Natural killer cell treated with Interleukin-12 subunit alpha and Interleukin-12 subunit beta and Interleukin-15 and Interleukin-18, amount 100 ng/mL, for 72 hours (primary cell): Measurements from ENCODE around the gene TTC9C. TPM values are rescaled to one million over a fixed set of nuclear protein-coding genes. Genes with fewer than 3 reads are reported as not detected.

Source experiments
- ATAC-seq, 2 donors: fragments of 150-1000 bp; cut with Tn5 transposase in 1 of 2; sonication (Bioruptor Pico), chemical (Tn5 transposase) in 1 of 2; 2 replicates each; pipeline ENCODE4 v1.10.0; 2021
- DNase-seq: peaks from one replicate; pipeline ENCODE4 v3.0.0; 2022; ENCODE audit warnings: low spot score
- H3K27ac Mint-ChIP-seq, 2 donors: 1 replicate in 1 of 2; 2 replicates in 1 of 2; pipeline ENCODE4 v1.8.0; 2022; ENCODE audit warnings: mixed read lengths in 2 of 2, mild to moderate bottlenecking in 1 of 2, moderate library complexity in 1 of 2
- H3K27me3 Mint-ChIP-seq, 2 donors: 1 replicate in 1 of 2; 2 replicates in 1 of 2; pipeline ENCODE4 v1.8.0; 2022; ENCODE audit warnings: mixed read lengths in 2 of 2
- H3K36me3 Mint-ChIP-seq: one replicate; pipeline ENCODE4 v1.8.0; 2022; ENCODE audit warnings: mixed read lengths
- H3K4me1 Mint-ChIP-seq, 2 donors: 1 replicate in 1 of 2; 2 replicates in 1 of 2; pipeline ENCODE4 v1.8.0; 2022; ENCODE audit warnings: low read depth in 2 of 2, mixed read lengths in 2 of 2, mild to moderate bottlenecking in 1 of 2
- H3K4me3 Mint-ChIP-seq: one replicate; pipeline ENCODE4 v1.8.0; 2022; ENCODE audit warnings: mixed read lengths
- H3K9me3 Mint-ChIP-seq: 2 replicates; pipeline ENCODE4 v1.8.0; 2022; ENCODE audit warnings: mixed read lengths
- total RNA-seq, 2 donors: library from RNA; stranded (reverse); gene quantifications; one replicate each; pipeline ENCODE4 v1.2.3, GENCODE V29; 2022

Gene TTC9C
- total RNA-seq, 2 donors from 2014 or later, result 36.8 to 39.4 TPM

- Mint-ChIP-seq H3K9me3 (no peaks in the 10 kb centered on the region), H3K4me1 (peaks cover 42 to 50% of the 10 kb centered on the region in 2 donors), H3K27ac (peak overlapping the region; percentile 77 to 90), H3K27me3 (no peaks in the 10 kb centered on the region), H3K36me3 (peaks cover 7% of the 10 kb centered on the region), H3K4me3 (peak overlapping the region; percentile 91)
- ATAC-seq (no peak), DNase-seq (no peak)
Observed at GRCh38 chr11:62705413-62705812, 22.9 kb upstream of the TTC9C start.

GRCh38 chr11:62705880-62706849 is 22.1 kb upstream of the TTC9C start:
- H3K27ac Mint-ChIP-seq, result peak overlapping the region; percentile 77 to 90
- ATAC-seq (peak; percentile 88 to 93), DNase-seq (peak; percentile 94)
- no peaks in the 10 kb centered on the region for H3K27me3 Mint-ChIP-seq
- peaks cover 7% of the 10 kb centered on the region for H3K36me3 Mint-ChIP-seq
- H3K4me3 Mint-ChIP-seq, result peak overlapping the region; percentile 91
- peaks cover 42 to 51% of the 10 kb centered on the region in 2 donors for H3K4me1 Mint-ChIP-seq
- no peaks in the 10 kb centered on the region for H3K9me3 Mint-ChIP-seq

DNA sequence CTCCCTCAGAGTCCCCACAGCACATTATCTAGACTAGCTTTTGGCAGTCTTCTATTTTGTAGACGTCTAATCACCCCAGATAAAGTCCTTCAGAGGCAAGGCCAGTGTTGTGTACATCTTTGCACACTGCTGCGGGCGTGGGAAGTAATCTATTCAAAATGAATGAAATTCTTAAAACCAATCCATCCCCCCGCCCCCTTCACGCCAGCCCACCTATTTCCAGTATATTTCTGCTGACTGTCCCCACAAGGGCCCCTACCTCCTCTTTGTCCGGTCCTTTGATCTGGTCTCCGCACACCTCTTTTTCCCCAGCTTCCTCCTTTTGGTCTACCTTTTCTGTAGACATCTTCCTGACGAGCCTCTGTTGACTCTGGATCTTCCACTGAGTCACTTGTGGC is 21.4 kb upstream of the TTC9C start:
- peak overlapping the region; percentile 77 to 90 for H3K27ac Mint-ChIP-seq
- H3K27me3 Mint-ChIP-seq, result no peaks in the 10 kb centered on the region
- ATAC-seq, result no peak
- H3K9me3 Mint-ChIP-seq, result no peaks in the 10 kb centered on the region
- H3K4me3 Mint-ChIP-seq, result peak overlapping the region; percentile 91
- peaks cover 7% of the 10 kb centered on the region for H3K36me3 Mint-ChIP-seq
- H3K4me1 Mint-ChIP-seq, result peaks cover 42 to 51% of the 10 kb centered on the region in 2 donors
- no peak for DNase-seq

DNA sequence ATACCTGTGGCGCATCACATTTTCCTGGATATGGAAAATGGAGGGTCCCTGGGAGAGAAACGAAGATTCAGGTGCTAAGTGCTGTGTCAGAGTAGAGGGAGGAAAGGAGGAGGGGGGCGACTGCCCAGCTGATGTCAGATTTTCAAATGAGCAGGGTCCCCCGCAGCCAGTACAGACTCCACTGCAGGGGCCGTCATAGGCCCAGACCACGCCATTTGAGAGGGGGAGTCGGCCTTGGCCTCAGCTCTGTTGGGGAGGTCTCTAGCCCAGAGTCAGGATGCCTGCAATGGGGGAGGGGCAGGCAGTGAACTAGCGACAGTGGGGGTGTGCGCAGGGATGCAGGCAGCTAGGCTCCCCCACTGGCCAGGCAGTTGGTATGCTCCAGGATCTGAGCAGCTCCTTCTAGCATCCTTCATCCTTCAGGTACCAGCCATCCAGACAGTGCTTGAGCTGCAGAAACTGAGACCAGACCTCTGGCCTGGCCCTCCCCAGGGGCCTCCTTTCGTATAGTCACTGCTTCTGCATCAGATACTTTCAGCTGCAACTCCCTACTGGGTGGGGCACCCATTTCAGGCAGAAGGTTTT is 20.9 kb upstream of the TTC9C start, which contains the start of the genes BSCL2 and GNG3:
TSS of gene BSCL2 (minus strand) at position 148 of the 585 bp plus-strand sequence. CDS start 229 bp downstream, outside the sequence.
TSS of gene GNG3 (plus strand) at position 400 of the 585 bp plus-strand sequence. CDS start 620 bp downstream, outside the sequence.
- Mint-ChIP-seq H3K9me3 (no peaks in the 10 kb centered on the region), H3K36me3 (peaks cover 5% of the 10 kb centered on the region), H3K4me3 (peak within 1 kb of the TSS; percentile 93), H3K4me1 (peaks cover 44 to 49% of the 10 kb centered on the region in 2 donors), H3K27ac (peak within 1 kb of the TSS; percentile 91 to 99), H3K27me3 (no peaks in the 10 kb centered on the region)
- DNase-seq, result no peak
- ATAC-seq, result no peak

GRCh38 chr11:62708392-62708791 is 19.9 kb upstream of the TTC9C start:
- Mint-ChIP-seq H3K27me3 (no peaks in the 10 kb centered on the region), H3K36me3 (peaks cover 10% of the 10 kb centered on the region), H3K4me3 (peak overlapping the region; percentile 93), H3K27ac (peak overlapping the region; percentile 91 to 99), H3K4me1 (peaks cover 49 to 55% of the 10 kb centered on the region in 2 donors), H3K9me3 (no peaks in the 10 kb centered on the region)
- DNase-seq (no peak), ATAC-seq (no peak)

- Mint-ChIP-seq H3K27me3 (no peaks in the 10 kb centered on the region), H3K27ac (peak overlapping the region; percentile 91 to 99), H3K4me1 (peaks cover 51 to 58% of the 10 kb centered on the region in 2 donors), H3K9me3 (no peaks in the 10 kb centered on the region), H3K36me3 (peaks cover 10% of the 10 kb centered on the region), H3K4me3 (peak overlapping the region; percentile 93)
- no peak for ATAC-seq
- no peak for DNase-seq
Observed at GRCh38 chr11:62708793-62709192, 19.5 kb upstream of the TTC9C start.

DNA sequence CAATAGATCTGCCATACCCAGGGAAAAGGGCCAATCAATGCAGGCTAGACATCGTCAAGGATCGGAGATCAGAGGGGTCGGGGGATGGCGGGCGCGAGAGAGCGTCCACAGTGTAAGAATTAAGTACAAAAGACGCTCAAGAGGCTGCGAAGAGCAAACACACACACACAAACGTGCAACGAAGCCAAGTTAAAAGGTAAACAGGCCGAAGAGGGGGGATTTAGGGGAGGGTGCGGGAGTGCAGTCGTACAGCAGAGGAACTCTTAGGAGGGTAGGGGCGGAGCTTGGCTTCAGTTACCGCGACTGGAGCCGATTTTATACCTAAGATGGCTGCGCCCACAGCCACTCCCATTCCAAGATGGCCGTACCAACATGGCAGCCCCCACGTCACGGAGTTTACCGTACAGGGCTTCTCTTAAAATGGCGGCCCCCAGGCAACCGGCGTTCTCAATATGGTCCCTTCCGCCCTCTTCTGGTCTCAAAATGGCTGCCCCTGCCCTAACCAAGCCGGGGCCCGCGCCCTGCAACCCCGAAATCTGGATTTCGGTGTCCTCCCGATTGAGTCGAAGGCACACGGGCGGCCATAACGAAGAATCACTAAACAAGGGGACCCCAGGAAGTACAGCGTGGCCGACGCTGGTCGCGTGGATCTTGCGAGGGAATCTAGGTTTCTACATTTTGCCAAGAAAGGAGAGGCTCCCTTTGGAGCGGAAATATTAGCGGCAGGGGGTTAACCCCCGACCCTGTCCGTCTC is 18.9 kb upstream of the TTC9C start:
- peak; percentile 97 for DNase-seq
- peak overlapping the region; percentile 91 to 99 for H3K27ac Mint-ChIP-seq
- H3K9me3 Mint-ChIP-seq, result no peaks in the 10 kb centered on the region
- H3K4me3 Mint-ChIP-seq, result peak overlapping the region; percentile 93
- peaks cover 55 to 62% of the 10 kb centered on the region in 2 donors for H3K4me1 Mint-ChIP-seq
- peaks cover 15% of the 10 kb centered on the region for H3K36me3 Mint-ChIP-seq
- ATAC-seq, result peak; percentile 89 to 90
- no peaks in the 10 kb centered on the region for H3K27me3 Mint-ChIP-seq

GRCh38 chr11:62710001-62710345 is 18.3 kb upstream of the TTC9C start:
- ATAC-seq (peak in 1 of 2 donors; percentile 5), DNase-seq (no peak)
- H3K9me3 Mint-ChIP-seq, result no peaks in the 10 kb centered on the region
- H3K4me3 Mint-ChIP-seq, result peak overlapping the region; percentile 93
- H3K4me1 Mint-ChIP-seq, result peaks cover 58 to 62% of the 10 kb centered on the region in 2 donors
- no peaks in the 10 kb centered on the region for H3K27me3 Mint-ChIP-seq
- H3K36me3 Mint-ChIP-seq, result peaks cover 16% of the 10 kb centered on the region
- peak overlapping the region; percentile 91 to 99 for H3K27ac Mint-ChIP-seq

DNA sequence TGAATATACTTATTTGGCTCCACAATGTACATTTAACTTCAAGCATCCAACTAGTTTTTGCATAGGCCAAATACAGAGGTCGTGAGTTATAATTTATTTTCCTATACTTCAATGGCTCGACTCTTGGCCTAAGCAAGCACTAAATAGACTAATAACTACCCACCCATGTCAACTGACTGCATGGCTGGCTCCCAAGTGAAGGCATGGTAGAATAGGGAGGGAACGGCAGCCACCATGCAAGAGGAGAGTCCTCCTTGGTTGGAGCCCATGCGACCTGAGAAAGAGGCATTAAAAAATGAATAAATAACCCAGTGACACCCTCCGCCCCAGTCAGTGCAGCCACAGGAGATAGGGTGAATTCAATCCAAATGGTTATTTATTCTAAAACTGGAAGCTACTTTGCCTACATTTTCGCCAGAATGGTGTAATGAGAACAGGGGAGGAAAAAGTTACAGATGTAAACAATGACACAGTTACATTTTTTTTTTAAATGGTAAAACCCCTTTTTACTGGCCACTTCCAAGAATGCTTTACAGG is 15.9 kb upstream of the TTC9C start:
- peak overlapping the region; percentile 32 for H3K4me3 Mint-ChIP-seq
- H3K4me1 Mint-ChIP-seq, result peaks cover 43 to 45% of the 10 kb centered on the region in 2 donors
- H3K27me3 Mint-ChIP-seq, result no peaks in the 10 kb centered on the region
- ATAC-seq, result no peak
- peak overlapping the region; percentile 75 to 92 for H3K27ac Mint-ChIP-seq
- DNase-seq, result no peak
- H3K9me3 Mint-ChIP-seq, result no peaks in the 10 kb centered on the region
- peaks cover 28% of the 10 kb centered on the region for H3K36me3 Mint-ChIP-seq

- ATAC-seq (no peak), DNase-seq (no peak)
- H3K36me3 Mint-ChIP-seq, result peaks cover 31% of the 10 kb centered on the region
- peak overlapping the region; percentile 75 to 92 for H3K27ac Mint-ChIP-seq
- H3K4me1 Mint-ChIP-seq, result peaks cover 44 to 45% of the 10 kb centered on the region in 2 donors
- no peaks in the 10 kb centered on the region for H3K9me3 Mint-ChIP-seq
- H3K4me3 Mint-ChIP-seq, result peak overlapping the region; percentile 32
- H3K27me3 Mint-ChIP-seq, result no peaks in the 10 kb centered on the region
Observed at GRCh38 chr11:62712861-62713260, 15.4 kb upstream of the TTC9C start.

GRCh38 chr11:62713343-62713742 is 14.9 kb upstream of the TTC9C start:
- peaks cover 42 to 48% of the 10 kb centered on the region in 2 donors for H3K4me1 Mint-ChIP-seq
- H3K9me3 Mint-ChIP-seq, result no peaks in the 10 kb centered on the region
- peak overlapping the region; percentile 75 to 92 for H3K27ac Mint-ChIP-seq
- peak overlapping the region; percentile 32 for H3K4me3 Mint-ChIP-seq
- no peaks in the 10 kb centered on the region for H3K27me3 Mint-ChIP-seq
- no peak for ATAC-seq
- no peak for DNase-seq
- H3K36me3 Mint-ChIP-seq, result peaks cover 34% of the 10 kb centered on the region

DNA sequence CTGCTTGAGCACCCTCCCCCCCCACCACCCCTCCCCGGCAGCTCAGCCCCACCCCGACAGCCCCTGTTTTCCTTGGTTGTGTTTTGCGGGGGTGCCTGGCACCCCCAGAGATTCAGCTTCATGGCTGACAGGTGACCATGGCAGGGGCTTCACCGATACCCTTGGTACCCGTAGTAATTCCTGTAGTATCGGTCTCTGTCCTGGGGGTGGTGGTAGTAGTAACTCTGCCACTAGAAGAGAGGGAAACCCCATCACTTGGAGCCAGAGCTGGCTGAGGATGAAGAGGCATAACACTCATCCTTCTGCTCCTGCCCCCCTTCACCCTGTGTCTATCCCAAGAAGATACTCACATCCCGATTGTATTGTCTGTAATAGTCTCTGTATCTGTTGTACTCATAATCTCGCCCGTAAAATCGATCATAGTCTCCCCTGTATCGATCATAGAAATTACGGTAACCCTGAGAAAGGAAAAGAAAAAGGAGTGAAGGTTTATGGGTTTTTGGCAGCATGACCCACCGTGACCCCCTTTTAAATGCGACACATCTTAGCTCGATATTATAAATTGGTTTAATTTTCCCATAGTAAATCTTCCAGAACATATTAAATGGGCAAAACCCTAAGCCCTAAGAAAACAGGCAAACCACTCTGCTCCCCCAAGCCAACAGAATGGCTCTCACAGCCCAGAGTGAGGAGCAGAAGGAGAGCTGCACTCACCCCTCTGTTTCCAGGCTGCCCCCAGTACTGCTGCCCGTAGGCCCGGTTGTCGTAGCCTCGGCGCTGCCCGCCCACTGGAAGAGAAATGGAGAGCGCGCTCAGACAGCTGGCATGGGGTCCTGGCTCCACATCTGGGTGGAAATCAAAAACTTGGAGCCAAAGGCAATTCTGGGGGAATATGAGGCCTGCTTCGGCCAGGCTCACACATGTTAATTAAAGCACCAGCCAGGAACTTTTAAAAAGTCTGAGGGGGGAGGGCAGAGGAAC is 12.8 kb upstream of the TTC9C start:
- DNase-seq, result no peak
- H3K9me3 Mint-ChIP-seq, result no peaks in the 10 kb centered on the region
- H3K27me3 Mint-ChIP-seq, result no peaks in the 10 kb centered on the region
- no peak for ATAC-seq
- no peak overlapping the region for H3K4me3 Mint-ChIP-seq
- peak overlapping the region; percentile 23 to 92 for H3K27ac Mint-ChIP-seq
- peaks cover 46% of the 10 kb centered on the region for H3K36me3 Mint-ChIP-seq
- peaks cover 31 to 38% of the 10 kb centered on the region in 2 donors for H3K4me1 Mint-ChIP-seq
